Neural cell (in vitro differentiated cells): Measurements from ENCODE around the gene TMEM92.

ENCODE experiments used
- TAF1 ChIP-seq: IDR thresholded peaks from 2 replicates; pipeline ENCODE4 v1.6.1; 2012; ENCODE audit warnings: low read depth
- TF ChIP-seq, protein P1 (sequence below): fragments of 450-650 bp; IDR thresholded peaks from 2 replicates; pipeline ENCODE4 v1.5.1; 2014; ENCODE audit warnings: antibody characterized with exemption, mild to moderate bottlenecking, moderate library complexity; ENCODE audit not compliant: poor library complexity, severe bottlenecking

DNA sequence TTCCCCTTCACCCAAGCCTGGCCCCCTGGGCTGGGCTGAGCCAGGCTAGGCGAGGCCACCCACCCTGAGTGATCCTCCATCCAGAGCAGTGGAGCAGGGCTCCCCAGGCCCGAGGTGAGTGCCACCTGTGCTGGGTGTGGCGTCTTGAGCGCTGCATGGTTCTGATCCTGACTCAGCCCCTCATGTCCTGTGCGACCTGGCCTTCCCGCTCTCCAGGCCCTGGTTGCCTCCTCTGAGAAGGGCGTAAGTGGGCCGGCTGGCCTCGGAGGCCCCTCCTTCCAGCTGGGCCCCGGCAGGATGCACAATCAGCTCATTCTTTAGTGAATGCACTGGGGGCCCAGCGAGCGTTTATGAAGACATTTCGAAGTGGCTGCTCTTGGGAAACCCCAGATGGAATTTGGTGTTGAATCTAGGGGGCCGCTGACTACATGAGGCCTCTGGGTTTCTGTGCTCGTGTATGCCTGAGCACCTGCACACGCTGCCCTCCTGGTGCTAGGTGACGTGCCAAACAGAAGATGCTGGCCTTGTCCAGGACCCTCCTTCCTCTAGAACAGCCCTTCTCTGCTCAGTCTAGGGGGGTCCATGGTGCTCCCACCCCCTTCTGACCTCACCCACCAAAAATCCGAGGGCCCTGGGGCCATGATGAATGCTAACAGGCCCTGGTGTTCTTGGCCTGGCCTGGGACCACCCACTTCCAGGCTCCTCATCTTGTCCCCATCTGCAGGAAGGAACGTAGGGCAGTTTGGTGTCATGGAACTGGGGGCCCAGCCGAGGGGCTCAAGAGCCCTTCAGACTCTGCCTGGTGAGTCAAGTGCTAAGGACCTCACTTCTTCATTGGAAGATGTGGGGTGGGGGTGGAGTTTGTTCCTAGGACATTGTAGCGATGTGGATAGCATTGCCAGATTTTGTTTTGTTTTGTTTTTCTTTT is 3.6 kb upstream of the TMEM92 start:
- TF ChIP-seq, protein P1, sequence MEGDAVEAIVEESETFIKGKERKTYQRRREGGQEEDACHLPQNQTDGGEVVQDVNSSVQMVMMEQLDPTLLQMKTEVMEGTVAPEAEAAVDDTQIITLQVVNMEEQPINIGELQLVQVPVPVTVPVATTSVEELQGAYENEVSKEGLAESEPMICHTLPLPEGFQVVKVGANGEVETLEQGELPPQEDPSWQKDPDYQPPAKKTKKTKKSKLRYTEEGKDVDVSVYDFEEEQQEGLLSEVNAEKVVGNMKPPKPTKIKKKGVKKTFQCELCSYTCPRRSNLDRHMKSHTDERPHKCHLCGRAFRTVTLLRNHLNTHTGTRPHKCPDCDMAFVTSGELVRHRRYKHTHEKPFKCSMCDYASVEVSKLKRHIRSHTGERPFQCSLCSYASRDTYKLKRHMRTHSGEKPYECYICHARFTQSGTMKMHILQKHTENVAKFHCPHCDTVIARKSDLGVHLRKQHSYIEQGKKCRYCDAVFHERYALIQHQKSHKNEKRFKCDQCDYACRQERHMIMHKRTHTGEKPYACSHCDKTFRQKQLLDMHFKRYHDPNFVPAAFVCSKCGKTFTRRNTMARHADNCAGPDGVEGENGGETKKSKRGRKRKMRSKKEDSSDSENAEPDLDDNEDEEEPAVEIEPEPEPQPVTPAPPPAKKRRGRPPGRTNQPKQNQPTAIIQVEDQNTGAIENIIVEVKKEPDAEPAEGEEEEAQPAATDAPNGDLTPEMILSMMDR: no peak
- no peak for TF ChIP-seq TAF1
